LHCN-M2 (cell line): ENCODE data around the gene ANKRD22. TPM values are rescaled to one million over a fixed set of nuclear protein-coding genes. Genes with fewer than 3 reads are reported as not detected.
A peak's percentile ranks its signal among the peaks of the same experiment; 100 is the strongest.

Experiments
- DNase-seq: peaks from one replicate; pipeline ENCODE4 v3.0.0-alpha.2; 2012; ENCODE audit warnings: low read depth
- polyA plus RNA-seq: library from polyadenylated mRNA; unstranded; fragments of >200 nt; gene quantifications from one replicate; pipeline ENCODE4 v1.2.1, GENCODE V29; 2012; ENCODE audit warnings: missing spikeins
- total RNA-seq: library from RNA; depleted of rRNA; stranded (reverse); fragments of >200 nt; gene quantifications from 2 replicates; pipeline ENCODE4 v1.2.3, GENCODE V29; 2014; rRNA removed

ANKRD22 gene
- 0.38 and 0.46 TPM in 2 replicates for total RNA-seq
- not detected for polyA plus RNA-seq

DNA sequence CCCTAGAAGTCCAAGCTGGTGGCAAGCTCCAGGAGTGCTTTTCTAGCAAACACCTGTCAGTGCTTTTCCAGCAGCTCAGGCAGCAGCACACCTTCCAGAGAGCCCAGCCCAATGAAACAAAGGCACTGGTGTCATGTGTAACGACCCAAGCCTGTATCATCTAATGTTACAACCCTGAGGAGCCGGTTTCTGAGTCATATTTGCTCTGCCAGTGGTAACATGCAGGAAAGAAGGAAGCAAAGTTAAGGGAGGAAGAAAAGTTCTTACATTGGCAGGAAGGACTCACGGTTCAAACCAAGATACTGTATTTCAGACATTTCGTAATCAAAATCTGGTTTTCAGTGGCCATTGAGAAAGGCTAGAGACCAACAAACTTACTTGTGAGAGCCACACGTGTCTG lies at the start of gene ANKRD22:
ANKRD22 (minus strand) TSS at position 139 of the 400 bp plus-strand sequence. CDS start 237 bp downstream, outside the sequence.
- peak; percentile 84 for DNase-seq

DNA sequence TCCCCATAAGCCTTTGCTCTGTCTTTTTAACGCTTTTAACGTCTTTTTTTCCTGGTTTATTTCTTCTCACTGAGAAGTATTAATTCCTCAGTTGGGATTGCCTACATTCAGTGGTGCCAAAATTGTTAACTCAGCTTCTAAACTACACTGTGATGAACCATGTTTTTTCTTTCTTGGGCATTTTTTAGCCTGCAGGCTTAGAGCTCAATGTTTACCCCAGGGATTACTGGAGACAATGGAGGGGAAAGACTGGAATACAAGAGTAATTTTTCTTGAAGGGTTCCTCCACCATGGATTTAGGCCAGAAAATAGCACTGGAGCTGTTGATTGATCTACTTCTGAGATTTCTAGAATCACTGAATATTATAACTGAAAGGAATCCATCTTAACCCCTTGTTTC lies 48.2 kb upstream of the ANKRD22 start:
- no peak for DNase-seq

DNA sequence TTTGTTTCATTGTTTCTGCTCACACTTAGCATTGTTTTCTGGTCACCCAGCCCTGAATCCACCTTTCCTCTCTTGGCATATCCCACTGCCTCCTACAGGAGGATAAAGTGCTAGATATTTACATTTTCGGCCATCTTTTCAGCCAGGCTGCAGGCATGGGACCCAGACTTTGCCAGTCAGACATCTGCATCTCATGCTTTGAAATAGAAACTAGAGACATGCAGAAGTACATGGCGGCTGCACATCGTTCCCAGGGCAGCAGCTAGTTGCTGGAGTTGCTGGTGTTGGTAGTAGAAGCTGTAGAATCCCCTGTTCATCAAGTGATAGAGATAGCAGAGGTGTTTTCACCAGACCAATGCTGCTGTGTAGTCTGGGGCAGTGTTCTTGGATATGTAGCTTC lies 47.1 kb upstream of the ANKRD22 start:
- DNase-seq: no peak

DNA sequence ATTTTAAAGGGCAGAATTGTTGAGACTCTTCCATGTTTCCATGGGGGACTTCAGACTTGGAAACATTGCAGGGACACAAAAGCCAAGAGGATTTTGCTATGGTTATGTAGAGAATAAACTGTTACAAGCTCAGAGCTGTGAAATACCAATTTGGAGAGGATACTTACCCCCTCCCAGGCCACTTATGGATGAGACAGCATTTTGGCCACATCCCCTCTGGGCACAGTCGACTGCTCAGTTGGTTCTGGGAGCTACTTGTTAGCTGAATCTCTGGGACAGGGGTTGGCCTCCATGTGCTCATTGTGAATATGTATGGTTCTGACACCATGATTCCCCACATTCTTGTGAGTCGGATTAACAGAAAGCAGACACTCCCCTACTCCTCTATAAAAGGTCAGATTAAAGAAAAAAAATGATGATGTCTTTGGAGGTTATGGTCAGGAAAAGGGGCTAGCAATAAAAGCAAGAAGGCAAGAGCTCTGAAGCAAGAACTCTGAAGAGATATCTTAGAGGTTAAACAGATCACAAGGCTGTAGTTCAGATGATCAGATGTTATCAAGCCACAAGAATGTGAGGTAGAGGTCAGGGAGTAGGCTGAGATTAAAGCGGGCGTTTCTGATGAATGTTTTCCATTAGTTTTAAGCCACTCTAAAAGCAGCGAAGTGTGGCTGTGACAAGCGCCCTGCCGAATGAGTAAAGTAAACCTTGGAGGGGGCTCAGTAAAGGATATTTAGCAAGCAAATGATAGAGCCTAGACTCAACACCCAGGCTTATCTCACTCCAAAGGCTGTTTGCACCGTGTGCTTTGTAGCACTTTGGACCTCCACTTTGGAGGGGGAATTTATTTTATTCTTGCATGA lies 45.6 kb upstream of the ANKRD22 start:
- DNase-seq: no peak

DNA sequence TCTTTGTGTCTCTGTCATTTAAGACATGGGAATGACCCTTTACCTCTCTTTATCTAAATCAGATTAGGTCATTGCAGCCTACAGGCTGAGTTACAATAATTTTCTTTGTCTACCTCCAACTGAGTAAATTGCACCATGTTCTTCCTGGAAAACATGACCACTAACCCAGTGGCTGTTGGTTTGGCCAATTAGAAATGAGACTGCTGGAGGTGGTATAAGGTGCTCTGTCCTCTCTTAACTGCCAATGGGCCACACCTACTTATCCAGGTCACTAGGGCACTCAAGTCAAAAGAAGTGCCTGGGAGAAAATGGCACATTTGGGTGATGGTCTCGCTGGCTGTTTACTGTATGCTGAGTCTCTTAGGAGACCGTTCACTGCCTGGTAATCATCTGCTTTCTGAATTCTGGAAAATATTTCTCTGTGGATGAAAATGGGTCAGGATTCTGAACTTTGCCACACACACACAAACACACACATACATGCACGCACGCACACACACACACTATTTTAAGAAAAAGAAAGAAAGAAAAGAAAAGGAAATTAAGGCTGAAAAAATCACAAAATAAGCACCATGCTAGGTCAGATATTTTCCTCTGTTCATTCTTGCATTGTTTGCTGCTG lies 44.8 kb upstream of the ANKRD22 start:
- DNase-seq: no peak

DNA sequence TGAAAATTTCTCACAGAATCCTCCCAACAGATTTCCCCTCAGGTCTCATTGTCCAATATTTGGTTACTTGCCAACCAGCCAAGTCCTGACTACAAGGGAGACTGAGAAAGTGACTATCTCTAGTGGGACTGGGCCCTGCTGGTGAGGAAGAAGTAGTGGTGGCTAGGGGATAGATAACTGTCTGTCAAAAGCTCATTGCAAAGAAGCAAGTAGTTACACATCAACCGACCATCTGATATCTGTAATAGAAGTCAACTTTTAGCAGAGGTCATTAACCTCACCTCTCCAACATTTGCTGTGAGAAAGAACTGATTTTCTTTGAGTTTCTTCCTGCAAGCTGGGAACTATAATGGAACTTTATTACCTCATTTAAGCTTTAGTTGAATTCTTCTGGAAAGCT lies 43.6 kb upstream of the ANKRD22 start:
- DNase-seq: no peak

DNA sequence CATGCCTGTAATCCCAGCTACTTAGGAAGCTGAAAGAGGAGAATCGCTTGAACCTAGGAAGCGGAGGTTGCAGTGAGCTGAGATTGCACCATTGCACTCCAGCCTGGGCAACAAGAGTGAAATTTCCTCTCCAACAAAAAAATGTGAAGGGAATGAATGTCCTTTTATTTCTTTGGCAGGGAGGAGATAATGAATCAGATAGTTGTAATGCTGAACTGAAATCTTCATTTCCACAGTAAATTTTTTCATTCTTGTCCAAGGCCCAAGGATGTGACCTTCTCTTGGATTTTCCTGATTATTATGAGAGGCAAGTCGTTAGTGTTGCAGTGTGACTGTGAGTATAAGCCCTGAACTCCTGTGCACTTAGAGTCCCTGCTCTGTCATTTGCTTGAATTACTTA lies 42.0 kb upstream of the ANKRD22 start:
- DNase-seq: no peak

DNA sequence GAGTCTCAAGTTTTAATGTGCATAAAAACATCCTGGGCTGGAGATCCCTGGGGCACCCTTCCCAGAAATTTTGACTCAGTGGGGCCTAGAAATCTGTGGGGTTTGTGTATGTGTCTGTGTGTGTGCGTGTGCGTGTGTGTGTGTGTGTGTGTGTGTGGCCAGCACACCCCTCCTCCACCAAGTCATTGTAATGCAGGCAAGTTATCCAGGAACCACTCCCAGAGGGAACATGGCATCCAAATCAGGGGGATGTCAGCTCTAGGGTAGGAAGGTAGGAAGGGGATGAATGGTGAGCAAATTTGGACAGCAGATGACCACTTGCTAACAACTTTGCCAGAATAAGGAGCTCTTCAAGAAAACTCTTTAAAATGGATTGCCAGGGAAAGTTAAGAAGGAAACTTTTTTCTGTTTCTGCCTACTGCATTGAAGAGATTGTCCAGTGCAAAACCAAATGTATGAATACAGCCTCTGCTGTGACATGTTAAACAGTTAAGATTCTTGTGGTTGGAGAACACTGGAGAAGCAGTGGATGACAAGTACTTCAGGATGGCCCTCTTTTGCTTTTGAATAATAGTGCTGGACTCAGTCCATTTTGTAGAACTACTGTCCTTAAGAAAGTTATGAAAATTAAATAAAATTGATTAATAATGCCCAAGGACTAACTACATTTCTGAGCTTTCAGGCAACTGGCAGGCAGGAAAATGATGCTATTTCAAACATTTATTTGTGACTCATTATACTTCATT lies 40.8 kb upstream of the ANKRD22 start:
- peak; percentile 62 for DNase-seq

DNA sequence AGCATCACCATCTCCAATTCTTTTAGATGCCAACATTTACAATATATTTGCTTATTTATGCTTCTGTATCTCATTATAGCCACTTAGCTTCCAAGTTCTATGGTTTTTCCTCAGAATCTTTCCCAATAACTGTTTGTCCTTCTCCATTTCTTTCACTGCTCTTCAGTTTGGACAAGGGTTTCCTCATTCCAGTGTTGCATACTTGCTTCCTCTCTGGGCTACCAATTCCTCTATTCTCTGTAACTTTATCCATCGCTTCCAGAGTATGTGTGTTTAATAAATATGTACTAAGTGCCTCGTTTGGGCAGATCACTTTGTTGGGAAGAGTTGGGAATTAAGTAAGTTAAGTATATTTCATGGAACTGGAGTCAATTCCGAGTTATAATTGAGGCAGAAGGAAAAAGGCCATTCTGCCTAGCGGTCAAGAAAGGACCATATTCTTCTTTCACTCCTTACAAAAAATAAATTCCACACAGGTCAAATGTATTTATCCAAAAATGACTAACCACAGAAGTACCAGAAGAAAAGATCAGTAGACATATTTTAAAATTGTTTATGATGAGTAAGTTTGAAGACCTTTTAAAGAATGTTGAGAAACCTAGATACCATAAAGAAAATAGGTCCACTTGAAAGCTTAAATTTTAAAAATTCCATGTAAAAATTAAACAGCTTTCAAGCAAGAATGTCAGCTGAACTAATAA lies 39.2 kb upstream of the ANKRD22 start:
- no peak for DNase-seq

DNA sequence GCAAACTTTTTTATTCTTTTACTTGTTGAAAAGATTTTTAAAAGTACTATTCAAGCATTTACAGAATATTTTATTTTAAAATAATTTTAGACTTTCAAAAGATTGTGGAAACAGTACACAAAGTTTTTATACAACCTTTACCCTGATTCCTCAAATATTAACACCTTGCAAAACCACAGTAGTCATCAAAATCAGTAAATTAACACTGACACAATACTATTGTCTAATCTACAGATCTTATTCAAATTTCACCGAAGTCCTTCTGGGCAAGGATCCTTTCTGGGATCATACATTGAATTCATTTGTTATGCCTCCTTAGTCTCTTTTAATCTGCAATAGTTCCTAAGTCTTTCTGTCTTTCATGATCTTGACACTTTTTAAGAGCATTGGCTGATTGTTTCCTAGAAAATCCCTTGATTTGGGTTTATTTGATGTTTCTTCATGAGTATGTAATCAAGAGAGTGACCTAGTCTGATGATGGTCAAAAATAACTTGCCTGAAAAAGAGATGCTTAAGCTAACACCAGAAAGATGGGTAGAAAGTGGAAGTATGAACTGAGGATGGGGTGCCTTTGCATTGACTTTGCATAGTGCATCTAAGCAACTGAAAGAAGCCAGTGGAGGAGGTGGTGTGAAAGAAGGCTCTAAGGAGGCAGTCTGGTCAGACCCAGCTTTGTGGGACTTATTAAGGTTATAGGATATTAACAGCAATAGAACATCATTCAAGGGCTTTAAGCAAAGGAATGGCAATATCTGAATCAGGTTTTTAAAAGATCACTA lies 38.1 kb upstream of the ANKRD22 start:
- no peak for DNase-seq

DNA sequence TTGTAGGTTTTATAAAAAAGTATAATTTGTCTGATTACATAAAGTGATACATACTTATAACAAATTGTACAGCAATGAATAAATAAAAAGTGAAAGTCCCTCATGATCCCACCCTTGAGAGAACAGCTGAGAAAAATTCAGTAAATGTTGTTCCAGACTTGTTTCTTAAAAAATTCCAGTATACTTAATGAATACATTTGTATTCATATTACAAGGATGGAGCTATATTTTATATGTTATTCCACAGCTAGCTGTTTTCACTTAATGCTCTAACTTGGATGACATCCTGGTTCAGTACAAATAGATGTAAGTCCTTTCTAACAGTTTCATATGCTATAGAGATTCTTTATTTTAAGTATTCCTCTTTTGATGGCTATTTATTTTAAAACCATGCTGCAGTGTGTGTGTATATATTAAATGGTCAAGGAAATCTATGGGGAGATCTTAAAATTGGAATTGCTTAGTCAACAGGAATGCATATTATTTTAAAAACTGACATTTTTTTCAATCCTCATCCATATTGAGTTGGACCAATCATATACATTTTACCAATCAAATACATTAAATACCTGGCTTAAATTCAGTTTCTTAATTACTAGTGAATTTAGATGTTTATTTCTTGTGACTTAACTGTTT lies 37.3 kb upstream of the ANKRD22 start:
- no peak for DNase-seq

DNA sequence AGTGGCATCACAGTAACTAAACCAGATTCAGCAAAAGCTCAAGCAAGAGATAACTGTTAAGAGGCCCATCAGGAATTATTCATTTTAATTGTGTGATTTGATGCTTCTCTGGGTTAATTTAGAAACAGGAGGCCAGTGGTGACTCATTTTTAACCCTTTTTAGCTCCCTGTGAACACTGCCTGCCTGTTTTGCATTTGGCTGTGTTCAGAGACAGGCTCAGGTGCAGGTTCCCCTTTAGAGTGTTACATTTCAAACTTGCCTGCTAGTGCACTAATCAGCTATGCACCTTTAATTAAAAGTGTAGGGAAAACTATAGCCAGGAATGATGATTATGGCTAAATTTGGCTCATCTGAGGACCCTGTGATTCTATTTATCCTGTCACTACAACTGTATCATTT lies 34.9 kb upstream of the ANKRD22 start:
- no peak for DNase-seq

DNA sequence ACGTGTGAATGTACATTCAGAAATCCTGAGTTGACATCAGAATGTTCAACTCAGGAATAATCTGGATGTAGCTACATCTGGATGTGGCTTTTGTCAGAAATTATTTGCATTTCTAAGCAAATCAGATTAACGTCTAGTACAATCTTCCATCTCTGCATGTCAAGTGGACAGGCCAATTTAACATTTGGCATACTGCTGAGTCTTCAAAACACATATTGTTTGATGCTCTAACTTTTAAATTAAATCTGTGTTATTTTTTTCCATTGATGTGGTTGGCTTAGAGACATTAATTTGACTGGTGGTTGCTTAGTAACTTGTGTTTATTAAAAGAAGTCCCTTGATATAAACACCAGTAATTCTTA lies 31.8 kb upstream of the ANKRD22 start:
- DNase-seq: no peak

DNA sequence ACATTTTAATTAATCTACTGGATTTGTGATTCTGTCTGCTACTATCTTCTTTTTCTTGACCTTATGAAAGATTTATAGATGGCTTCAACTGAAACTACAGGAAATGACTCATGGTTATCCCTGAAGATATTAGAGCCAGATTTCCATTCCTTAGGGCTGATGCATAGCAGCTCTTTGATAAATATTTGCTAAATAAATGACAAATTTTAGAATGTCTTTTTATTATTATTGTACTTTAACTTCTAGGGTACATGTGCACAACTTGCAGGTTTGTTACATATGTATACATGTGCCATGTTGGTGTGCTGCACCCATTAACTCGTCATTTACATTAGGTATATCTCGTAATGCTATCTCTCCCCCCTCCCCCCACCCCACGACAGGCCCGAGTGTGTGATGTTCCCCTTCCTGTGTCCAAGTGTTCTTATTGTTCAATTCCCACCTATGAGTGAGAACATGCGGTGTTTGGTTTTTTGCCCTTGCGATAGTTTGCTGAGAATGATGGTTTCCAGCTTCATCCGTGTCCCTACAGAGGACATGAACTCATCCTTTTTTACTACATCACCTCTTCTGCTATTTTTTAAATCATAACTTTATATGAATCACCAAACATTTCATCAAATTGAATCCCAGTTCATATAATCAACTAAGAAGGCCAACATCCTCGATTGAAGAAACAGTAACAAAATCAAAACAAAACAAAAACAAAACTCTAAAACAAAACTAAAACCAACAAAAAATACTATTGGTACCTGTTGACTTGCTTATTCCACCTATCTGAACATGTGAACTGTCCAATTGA lies 31.2 kb upstream of the ANKRD22 start:
- peak; percentile 81 for DNase-seq

DNA sequence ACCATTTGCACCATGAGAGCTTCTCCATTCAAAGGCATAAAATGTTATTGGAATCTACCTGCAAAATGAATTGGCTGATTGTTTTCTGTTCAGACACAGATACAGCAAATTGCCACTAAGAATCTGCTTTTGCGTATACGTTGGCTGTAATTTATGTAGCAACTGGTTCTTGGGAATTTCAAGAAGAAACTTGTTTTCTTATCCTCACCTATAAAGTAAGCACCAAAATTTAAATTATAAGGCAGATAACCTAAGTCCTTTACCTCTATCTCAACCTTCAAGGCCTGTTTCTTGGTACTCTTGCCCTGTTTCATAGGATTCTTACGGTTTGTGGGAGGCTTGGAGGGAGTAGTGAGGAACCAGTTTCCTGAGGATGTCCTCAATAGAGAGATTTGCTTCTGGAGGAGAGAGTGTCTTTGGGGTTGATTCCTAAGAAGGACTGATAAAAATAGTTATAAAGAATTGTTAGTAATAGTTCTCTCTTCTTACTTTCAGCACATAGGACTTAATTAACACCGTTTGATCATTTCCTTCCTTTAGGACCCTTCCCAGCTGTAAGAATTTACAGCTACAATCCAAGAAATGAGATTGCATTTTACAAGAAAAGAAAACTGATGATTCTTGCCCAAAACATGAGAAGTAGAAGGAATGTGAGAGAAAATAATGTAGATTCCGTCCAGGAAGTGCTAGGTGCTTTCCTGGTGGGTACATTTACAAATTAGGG lies 30.4 kb upstream of the ANKRD22 start:
- DNase-seq: no peak

DNA sequence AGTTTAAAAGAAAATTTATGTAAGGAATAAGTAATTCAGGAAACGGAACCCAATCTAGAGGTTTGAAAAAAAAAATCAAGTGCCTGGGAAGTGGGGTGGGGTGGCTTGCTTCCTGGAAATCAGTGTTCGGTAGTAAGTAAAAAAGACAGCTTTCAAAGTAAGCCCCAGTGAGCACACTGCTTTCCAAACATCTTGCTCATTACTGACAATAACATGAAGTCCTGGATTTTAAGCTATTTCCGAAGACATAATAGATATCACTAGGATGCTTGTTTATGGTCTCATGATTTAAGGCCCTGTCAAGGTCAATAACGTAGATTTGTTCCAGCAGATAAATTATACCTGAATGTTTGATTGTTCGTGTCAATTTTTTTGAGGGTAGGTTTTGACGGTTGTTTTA lies 29.7 kb upstream of the ANKRD22 start:
- DNase-seq: no peak

DNA sequence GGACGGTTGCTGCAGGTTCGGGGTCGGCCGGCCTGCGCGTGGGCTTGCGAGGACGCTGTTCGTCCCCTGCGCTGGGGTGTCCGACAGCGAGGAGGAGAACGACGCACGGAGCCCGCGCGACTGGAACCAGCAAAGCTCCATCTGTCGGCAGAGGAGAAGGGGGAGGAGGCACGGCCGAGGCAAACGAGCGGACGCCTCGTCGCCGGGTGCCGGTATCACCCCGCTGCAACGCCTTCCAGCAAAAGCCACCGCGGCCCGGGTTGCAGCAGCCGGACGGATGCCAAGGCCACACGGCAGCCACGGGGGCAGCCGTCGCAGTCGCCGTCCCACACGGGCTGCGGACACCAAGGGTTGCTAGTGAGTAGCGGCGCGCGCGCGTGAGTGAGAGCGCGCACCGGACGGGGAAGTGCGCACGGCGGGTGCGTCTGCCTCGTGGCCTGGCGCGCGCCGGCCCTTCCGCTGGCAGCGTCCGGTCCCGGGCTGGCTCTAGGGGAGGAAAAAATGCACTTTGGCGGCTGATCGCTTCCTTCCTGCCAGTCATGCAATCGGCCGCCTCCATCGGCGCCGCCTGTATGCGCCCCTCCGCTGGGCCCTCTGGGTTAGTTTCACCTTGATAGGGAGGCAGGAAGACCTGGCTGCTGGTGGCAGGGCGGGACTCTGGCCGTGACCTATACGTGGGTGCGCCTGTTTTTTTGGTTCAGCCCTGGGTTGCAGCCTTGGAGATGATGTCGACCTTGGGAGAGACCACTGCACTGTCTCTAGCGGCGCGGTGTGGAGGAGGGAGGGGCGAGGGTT lies 28.8 kb upstream of the ANKRD22 start:
- peak; percentile 83 for DNase-seq
